Renal cortical epithelial cell (primary cell): ENCODE results near the gene BCL2L15. TPM values are rescaled to one million over a fixed set of nuclear protein-coding genes. Genes with fewer than 3 reads are reported as not detected.

Source experiments
- total RNA-seq: library from RNA; depleted of rRNA; stranded (reverse); fragments of >200 nt; gene quantifications from 2 replicates; pipeline ENCODE4 v1.2.3, GENCODE V29; 2014

BCL2L15 gene
- total RNA-seq, 1 donor from 2014 or later, result 8.5 TPM

Other genes starting within 250 kb of the BCL2L15 start
- 51.4 and 72.0 TPM in 2 replicates for gene PHTF1, start 128.1 kb downstream of the BCL2L15 start, total RNA-seq
- gene RSBN1, start 75.1 kb downstream of the BCL2L15 start, total RNA-seq, result 8.0 and 33.0 TPM in 2 replicates
- gene PTPN22, start 15.9 kb downstream of the BCL2L15 start, total RNA-seq, result 2.1 and 4.6 TPM in 2 replicates
- 19.8 and 23.0 TPM in 2 replicates for gene AP4B1, start 17.2 kb upstream of the BCL2L15 start, total RNA-seq
- gene DCLRE1B, start 17.7 kb upstream of the BCL2L15 start, total RNA-seq, result 2.7 and 4.9 TPM in 2 replicates
- 20.8 and 51.0 TPM in 2 replicates for gene HIPK1, start 41.7 kb upstream of the BCL2L15 start, total RNA-seq
- gene OLFML3, start 91.9 kb upstream of the BCL2L15 start, total RNA-seq, result 0.52 and 5.1 TPM in 2 replicates